GM18507 (cell line): ENCODE measurements around the gene RASGRP3.

Experiments
- DNase-seq: peaks from one replicate; pipeline ENCODE4 v3.0.0; 2011; ENCODE audit warnings: low read depth; ENCODE audit not compliant: insufficient read length; ENCODE audit errors: extremely low spot score
- FAIRE-seq: peaks from 2 replicates; lab custom pipeline; 2011; peaks lifted over from hg19 to GRCh38; lab: Jason Lieb, UNC

RASGRP3 gene

DNA sequence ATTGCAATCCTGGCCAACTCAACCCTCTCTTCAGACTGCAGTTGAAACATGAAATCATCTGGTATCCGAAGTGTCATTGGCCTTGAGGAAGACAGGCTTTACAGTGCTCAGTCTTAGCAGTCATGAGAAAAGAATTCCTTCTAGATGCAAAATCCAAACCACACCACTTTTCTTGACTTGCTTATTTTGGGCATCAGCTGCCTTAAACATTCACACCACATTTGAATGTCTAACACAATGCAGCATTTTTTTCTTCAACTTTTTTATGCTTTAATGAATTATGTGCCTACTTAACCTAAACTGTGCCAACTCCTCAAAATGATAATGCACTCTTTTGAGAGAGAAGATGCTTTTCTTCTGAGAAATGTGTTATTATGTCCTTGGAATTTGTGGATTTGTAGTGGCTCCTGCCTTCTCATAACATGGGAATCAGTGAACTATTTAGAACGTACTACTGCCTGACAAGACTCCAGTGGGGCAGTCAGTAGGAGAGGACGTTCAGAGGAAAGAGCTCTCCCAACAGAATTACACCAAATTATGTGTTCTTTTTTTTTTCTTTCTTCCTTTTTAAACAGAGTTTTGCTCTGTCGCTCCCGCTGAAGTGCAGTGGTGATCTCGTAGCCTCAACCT lies 125.9 kb downstream of the RASGRP3 start:
- FAIRE-seq = no peak

DNA sequence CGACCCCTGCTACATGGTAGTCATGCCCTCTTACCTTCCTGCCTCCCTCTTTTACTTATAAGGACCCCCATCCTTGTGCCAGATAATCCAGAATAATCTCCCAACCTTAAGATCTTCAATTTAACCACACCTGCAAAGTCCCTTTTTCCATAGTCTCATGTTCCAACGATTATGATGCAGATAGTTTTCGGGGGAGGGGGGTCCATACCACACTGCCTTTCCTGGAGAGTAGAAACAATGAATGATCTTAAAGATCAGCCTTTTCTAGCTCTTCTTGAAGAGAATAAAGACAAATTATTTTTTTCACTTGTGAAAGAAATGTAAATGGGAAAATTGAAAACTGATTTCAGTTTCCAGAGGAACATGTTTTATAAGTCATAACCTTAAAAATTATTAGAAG lies 127.0 kb downstream of the RASGRP3 start:
- DNase-seq (no peak), FAIRE-seq (no peak)

More for the DNA sequence above, 125.9 kb downstream of the RASGRP3 start:
- DNase-seq = no peak

DNA sequence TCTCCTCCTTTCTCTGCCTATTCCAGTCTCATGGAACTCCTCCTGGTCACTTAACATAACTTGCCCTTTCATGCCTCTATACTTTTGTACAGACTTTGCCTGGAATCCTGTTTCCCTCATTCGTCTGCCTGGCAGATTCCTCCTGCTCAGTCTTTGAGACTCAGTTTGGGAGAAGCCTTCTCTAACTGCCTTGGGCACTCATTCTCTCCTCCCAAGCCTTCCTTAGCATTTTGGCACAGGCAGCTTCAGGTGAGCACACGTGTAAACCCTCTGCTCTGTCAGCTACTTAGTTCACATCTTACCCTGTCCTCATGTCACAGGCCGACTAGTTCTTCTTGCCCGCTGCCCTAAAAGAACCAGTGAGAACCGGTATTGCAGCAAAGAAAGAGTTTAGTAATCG lies 128.6 kb downstream of the RASGRP3 start:
- DNase-seq (no peak), FAIRE-seq (no peak)

DNA sequence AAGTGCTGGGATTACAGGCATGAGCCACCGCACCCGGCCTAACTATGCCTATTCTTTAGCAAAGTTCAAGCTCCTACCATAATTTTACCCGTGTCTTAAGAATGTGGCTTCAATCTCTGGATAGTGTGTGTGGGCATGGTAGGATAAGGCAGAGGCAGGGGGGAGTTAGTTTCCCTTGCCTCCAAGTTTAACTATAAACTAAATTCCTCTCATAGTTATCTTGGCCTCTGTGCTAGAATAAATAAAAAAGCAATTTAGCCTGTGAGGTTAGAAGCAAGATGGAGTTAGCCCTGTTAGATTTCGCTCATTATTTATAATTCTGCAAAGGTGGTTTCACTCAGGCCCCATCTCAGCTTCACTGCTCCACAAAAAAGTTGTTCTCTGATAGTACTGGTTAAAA lies 129.7 kb downstream of the RASGRP3 start:
- FAIRE-seq = no peak
- DNase-seq = no peak

DNA sequence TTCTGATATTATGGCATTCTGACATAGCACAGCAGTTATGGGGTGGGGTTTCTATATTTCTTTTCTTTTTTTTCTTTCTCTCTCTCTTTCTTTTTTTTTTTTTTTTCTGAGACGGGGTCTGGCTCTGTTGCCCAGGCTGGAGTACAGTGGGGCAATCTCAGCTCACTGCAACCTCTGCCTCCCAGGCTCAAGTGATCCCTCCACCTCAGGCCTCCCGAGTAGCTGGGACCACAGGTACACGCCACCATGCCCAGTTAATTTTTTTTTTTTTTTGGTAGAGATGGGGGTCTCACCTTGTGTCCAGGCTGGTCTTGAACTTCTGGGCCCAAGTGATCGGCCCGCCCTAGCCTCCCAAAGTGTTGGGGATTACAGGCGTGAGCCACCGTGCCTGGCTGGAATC lies 130.2 kb downstream of the RASGRP3 start:
- FAIRE-seq (no peak), DNase-seq (no peak)

DNA sequence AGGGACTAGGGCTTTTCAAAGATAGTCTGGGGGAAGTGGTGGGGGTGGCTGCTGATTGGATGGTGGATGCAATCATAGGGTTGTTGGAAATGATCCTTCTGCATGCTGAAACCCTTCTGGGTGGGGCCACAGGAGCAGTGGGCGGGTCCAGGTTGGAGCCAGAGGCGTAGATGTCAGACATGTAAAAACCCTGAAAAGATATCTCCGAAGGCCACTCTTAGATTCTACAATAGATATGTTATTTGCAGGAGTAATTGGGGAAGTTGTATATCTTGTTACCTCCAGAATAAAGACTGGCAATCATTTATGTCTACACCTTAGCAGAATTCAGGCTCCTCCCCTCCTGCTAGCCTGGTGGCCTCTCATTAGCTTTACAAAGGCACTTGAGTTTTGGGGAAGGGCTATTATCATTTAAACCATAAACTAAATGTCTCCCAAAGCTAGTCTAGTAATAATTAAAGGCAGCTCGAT lies 130.8 kb downstream of the RASGRP3 start:
- no peak for DNase-seq
- no peak for FAIRE-seq

DNA sequence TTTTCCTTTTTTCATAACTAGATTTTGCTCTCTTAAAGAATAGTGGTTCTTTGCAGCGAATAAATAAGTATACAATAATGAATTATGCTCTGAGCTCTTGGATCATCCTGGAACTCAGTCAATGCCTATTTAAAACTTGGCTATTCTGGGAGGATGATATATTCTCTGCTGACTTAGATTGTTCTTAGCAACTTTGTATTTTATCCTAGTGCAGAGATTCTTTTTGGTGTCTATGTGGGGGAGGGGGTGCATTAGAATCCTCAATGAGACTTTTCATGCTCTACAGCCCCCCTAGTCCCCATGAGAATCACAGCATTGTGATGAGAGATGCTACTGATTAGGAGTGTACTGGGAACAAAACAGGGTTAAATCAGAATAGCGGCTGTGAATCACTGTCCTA lies 131.5 kb downstream of the RASGRP3 start:
- FAIRE-seq (no peak), DNase-seq (no peak)

DNA sequence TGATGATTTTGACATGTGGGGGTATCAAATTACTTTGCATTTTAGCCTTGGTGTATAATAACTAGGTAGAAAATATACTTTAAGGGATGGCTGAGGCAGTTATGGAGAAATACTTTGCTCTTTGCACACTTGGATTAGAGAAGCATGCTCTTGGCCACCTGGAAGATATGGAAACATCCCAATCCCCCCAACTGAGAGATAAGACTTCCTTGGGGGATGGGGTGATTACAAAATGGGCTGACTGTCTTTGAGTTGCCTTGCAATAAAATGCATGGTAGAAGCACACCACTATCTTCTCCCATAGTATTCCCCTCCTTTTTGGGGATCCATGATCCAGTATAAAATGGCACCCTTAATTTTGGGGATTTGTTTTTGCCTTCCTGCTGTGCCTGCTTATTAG lies 137.7 kb downstream of the RASGRP3 start:
- FAIRE-seq = no peak
- DNase-seq = no peak
